T-helper 2 cell treated with Interferon-gamma antibody and Interleukin-4, amounts not matched to agents 5 μg/mL and 100 μg/mL, for 36 hours (primary cell): ENCODE data around the gene DPYSL4.

Experiments used
- DNase-seq: peaks from one replicate; pipeline ENCODE4 v3.0.0; 2021; ENCODE audit warnings: low spot score
- H3K27ac Mint-ChIP-seq: one replicate; pipeline ENCODE4 v1.8.0; 2021; ENCODE audit warnings: mild to moderate bottlenecking, mixed read lengths
- H3K27me3 Mint-ChIP-seq: one replicate; pipeline ENCODE4 v1.8.0; 2021; ENCODE audit warnings: low read depth, mixed read lengths
- H3K36me3 Mint-ChIP-seq: one replicate; pipeline ENCODE4 v1.8.0; 2021; ENCODE audit warnings: low read depth, mixed read lengths
- H3K4me1 Mint-ChIP-seq: one replicate; pipeline ENCODE4 v1.8.0; 2021; ENCODE audit warnings: low read depth, mixed read lengths
- H3K4me3 Mint-ChIP-seq: one replicate; pipeline ENCODE4 v1.8.0; 2022; ENCODE audit warnings: mild to moderate bottlenecking, moderate library complexity, mixed read lengths
- H3K9me3 Mint-ChIP-seq: one replicate; pipeline ENCODE4 v1.8.0; 2021; ENCODE audit warnings: mixed read lengths

The DPYSL4 gene

DNA sequence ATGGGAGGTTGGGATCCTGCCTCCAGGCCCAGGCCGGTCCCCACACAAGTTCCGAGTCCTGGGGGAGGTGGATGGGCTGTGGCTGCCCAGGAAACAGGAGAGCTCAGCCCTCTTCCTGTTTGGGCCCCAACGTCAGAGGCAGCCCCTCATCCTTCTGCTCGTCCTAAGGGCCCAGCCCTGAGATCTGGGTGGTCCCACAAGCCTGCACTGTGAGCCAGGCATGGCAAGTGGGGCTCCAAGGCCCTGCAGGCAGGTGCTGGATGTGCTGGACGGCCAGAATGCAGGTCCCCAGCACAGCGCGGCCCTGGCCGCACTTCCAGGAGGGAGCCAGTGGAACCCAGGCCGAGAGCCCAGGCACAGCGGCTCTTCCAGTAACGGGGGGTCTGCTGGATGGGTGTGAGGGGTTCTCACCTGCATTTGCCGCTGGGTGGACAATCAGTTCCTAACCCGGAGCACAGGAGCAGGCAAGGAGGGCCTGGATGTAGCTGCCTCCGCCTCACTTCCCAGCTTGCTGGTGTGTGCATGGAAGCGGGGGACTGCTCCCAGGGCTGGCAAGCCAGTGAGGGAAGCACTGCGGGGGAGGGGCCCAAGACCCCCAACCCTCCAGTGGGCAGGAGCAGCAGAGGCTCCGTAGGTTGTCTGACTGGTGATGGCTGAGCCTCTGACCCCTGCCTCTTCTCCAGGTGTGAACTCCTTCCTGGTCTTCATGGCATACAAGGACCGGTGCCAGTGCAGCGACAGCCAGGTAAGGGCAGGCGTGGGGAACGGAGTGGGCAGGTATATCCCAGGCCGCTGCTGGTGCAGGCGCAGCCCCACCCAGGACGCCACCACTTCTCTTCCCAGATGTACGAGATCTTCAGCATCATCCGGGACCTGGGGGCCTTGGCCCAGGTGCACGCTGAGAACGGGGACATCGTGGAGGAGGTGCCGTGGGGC is 9.7 kb downstream of the DPYSL4 start:
- no peak overlapping the region for H3K27ac Mint-ChIP-seq
- H3K4me1 Mint-ChIP-seq = no peaks in the 10 kb centered on the region
- no peaks in the 10 kb centered on the region for H3K27me3 Mint-ChIP-seq

DNA sequence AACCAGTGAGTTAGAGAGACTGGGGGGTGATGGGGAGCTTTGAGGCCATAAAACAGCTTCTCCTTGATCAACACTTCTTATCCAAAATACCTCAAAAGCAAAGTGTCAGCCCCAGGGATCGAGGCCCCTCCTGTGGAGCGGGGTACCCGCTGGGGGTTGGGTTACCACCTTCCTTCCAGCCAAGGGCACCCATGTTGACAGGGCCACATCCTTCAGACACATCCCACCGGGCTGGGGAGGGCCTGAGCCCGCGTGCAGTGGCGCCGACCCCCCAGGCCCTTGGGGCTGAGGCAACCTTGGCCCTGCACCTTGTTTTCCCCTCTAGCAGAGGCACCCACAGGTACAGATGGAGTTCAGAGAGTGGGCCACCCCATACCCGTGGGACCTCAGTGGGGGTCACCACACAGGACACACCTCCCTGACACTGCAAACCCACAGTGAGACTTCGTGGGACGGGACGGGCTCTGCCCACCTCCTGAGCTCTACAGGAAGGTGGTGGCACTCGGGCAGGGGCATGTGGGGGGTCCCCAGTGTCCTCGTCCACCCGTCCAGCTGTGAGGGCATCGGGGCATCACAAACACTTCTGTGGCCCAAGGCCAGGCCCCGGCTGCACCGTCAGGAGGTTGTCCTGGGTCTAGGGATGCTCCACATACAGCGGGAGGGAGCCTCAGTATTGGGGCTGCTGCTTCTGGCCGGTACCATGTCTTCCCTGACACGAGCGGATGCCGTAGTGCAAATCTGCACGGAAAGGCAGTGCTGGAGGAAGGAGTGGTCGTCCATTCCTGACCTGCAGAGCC is 10.7 kb downstream of the DPYSL4 start:
- Mint-ChIP-seq H3K9me3 (no peaks in the 10 kb centered on the region), H3K4me3 (no peak overlapping the region), H3K4me1 (no peaks in the 10 kb centered on the region), H3K27ac (no peak overlapping the region), H3K27me3 (no peaks in the 10 kb centered on the region), H3K36me3 (no peaks in the 10 kb centered on the region)
- no peak for DNase-seq

More for the DNA sequence above, 9.7 kb downstream of the DPYSL4 start:
- no peak for DNase-seq
- Mint-ChIP-seq H3K4me3 (no peak overlapping the region), H3K9me3 (no peaks in the 10 kb centered on the region), H3K36me3 (no peaks in the 10 kb centered on the region)

DNA sequence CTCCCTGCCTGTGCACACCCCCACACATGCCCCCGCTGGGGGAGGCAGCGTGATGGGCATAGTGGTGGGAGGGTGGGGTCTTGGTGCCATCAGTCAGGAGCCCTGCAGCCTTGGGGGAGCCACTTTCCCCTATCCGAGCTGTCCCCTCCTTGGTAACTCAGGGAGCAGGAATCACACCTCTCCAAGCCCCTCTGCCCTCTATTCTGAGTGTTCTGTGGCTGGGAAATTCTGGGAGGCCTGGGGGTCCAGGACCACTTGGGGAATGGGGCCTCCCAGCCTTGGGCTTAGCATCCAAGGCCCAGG is 11.3 kb downstream of the DPYSL4 start:
- H3K4me1 Mint-ChIP-seq = no peaks in the 10 kb centered on the region
- no peak overlapping the region for H3K27ac Mint-ChIP-seq
- no peak overlapping the region for H3K4me3 Mint-ChIP-seq
- H3K36me3 Mint-ChIP-seq = no peaks in the 10 kb centered on the region
- no peak for DNase-seq
- no peaks in the 10 kb centered on the region for H3K27me3 Mint-ChIP-seq
- H3K9me3 Mint-ChIP-seq = no peaks in the 10 kb centered on the region

DNA sequence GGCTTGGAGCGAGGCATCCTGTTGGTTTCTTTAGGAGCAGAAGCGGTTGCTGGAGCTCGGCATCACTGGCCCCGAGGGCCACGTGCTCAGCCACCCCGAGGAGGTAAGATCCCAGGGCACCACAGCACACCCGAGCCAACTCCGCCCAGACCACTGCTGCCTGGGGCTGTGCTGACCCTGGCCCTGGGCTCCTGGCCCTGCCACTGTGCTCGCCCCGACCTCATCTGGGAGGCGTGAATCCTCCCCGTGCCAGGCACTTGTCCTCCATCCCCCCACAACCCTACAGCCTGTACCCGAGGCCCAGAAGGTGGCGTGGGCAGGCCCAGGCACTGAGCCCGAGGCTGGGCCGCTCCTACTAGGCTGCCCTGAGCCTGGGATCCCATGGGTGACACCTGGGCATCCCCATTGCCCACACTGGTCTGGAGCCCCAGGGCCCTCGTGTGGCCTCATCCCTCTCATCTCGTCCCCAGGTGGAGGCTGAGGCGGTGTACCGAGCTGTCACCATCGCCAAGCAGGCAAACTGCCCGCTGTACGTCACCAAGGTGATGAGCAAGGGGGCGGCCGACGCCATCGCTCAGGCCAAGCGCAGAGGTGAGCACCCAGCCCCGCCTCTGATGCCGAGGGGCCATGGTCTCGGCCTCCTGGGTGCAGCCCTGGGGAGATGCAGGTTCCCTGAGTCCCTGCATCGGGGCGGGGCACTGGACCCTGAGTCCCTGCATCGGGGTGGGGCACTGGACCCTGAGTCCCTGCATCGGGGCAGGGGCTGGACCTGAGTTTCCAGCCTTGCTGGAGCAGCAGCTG is 11.8 kb downstream of the DPYSL4 start:
- no peaks in the 10 kb centered on the region for H3K36me3 Mint-ChIP-seq
- H3K27ac Mint-ChIP-seq = no peak overlapping the region
- H3K9me3 Mint-ChIP-seq = no peaks in the 10 kb centered on the region
- no peaks in the 10 kb centered on the region for H3K27me3 Mint-ChIP-seq
- DNase-seq = no peak
- H3K4me1 Mint-ChIP-seq = no peaks in the 10 kb centered on the region
- no peak overlapping the region for H3K4me3 Mint-ChIP-seq

DNA sequence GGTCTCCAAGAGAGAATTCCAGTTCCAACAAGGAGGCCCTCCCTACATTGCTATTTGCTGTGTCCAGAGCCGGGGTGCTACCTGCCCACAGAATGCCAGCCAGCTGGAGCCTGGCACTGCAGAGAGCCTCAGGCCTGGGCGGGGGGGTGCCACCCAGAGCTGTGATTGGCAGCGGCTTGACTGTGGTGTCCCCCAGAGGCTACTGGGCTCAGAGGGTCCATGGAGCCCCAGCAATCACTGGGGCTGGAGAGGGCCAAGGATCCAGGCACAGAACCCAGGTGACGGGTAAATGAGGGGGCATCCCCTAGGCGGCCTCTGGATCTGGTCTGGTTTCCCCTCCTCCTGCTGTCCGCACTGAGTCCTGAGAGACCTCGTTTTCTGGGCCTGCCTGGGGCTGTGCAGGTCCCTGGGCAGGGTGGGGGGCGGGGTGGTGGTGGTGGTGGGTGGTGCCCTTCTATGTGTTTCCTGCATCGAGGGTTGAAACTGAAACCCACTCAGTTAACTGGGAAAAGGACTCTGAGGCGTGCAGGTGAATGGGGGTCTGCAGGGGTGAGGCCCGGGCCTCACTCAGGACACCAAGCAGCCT is 12.6 kb downstream of the DPYSL4 start:
- H3K9me3 Mint-ChIP-seq = no peaks in the 10 kb centered on the region
- H3K27ac Mint-ChIP-seq = peak overlapping the region; percentile 26
- no peaks in the 10 kb centered on the region for H3K4me1 Mint-ChIP-seq
- no peaks in the 10 kb centered on the region for H3K36me3 Mint-ChIP-seq
- no peak for DNase-seq
- H3K27me3 Mint-ChIP-seq = no peaks in the 10 kb centered on the region
- no peak overlapping the region for H3K4me3 Mint-ChIP-seq

DNA sequence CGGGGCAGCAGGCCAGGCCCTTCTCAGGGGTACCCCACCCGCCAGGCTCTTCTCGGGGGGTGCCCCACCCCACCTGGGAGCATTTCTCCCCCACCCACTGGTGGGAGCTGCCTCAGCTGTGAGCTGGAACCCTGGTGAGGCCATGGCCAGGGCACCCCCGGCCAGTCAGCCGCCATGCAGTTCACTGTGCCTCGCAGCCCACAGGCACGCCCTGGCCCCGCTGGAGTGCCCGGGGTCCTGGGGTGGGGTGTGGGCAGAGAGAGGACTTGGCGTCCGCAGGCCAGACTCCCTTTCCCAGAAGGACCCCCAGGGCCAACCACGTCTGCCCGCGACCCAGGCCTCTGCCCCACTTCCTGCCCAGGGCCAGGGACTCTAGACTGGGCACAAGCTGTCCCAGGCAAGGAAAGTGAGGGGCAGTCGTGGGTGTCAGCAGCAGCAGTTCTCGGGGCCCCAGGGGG is 13.1 kb downstream of the DPYSL4 start:
- DNase-seq = no peak
- no peak overlapping the region for H3K4me3 Mint-ChIP-seq
- H3K27me3 Mint-ChIP-seq = no peaks in the 10 kb centered on the region
- no peaks in the 10 kb centered on the region for H3K36me3 Mint-ChIP-seq
- no peaks in the 10 kb centered on the region for H3K4me1 Mint-ChIP-seq
- no peaks in the 10 kb centered on the region for H3K9me3 Mint-ChIP-seq
- H3K27ac Mint-ChIP-seq = no peak overlapping the region

DNA sequence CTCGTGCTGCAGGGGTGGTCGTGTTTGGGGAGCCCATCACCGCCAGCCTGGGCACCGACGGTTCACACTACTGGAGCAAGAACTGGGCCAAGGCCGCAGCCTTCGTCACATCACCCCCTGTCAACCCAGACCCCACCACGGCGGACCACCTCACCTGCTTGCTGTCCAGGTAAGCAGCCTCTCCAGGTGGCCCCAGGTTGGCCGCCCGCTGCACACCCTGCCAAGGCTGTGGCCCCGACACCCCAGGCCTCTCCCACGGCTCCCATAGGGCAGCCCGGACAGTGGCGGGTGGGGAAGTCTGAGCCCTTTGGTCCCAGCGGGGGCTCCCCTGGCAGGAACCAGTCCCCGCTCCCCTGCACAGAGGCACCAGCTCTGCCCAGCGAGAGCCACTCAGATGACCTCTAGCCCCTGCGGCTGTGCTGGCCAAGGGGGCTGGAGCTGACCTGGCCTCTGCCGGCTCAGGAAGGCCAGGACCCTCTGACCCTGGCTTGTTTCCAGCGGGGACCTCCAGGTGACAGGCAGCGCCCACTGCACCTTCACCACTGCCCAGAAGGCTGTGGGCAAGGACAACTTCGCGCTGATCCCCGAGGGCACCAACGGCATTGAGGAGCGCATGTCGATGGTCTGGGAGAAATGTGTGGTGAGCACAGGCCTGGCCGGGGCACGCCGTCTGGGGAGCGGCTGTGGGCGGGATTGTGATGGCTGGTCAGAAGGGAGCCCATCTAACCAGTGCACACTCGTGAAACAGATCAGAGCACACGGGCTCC is 13.8 kb downstream of the DPYSL4 start:
- no peaks in the 10 kb centered on the region for H3K27me3 Mint-ChIP-seq
- H3K36me3 Mint-ChIP-seq = no peaks in the 10 kb centered on the region
- H3K9me3 Mint-ChIP-seq = no peaks in the 10 kb centered on the region
- H3K27ac Mint-ChIP-seq = no peak overlapping the region
- no peak overlapping the region for H3K4me3 Mint-ChIP-seq
- H3K4me1 Mint-ChIP-seq = no peaks in the 10 kb centered on the region
- no peak for DNase-seq

DNA sequence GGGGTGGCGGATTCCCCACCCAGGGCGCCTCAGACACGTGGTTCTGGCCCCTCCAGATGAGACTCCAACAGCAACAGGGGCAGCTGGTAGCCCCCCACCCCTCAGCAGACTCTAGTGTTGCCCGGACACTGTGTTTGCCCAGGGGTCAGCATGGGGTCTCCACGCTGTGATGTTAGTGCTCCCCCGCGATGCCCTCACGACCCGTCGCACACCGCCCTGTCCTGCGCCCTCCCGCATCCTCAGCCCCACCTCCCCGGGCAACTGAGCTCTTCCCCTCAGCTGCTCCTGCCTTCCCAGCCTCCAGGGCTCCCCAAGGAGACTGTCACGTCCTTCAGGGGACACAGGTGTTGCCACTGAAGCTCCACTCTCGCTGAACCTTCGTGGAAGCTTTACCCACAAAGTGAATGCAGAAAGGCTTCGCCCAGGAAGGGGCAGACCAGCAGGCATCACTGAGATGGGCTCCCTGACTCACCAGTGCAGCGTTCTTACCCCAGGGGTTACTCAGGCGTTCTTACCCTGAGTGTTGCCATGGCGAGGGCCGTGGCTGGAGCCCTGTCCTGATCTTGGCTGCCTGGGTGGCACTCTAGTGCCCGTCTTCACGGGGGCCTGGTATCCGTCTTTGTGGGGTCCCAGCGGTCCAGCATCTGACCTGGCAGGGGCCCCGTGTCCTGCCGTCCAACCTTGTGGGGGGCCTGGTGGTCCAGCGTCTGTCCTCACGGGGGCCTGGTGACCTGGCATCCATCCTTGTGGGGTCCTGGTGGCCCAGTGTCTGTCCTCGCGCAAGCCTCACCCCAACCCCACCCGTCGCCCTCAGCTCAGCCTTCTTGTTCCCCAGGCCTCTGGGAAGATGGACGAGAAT is 14.6 kb downstream of the DPYSL4 start:
- H3K9me3 Mint-ChIP-seq = no peaks in the 10 kb centered on the region
- no peaks in the 10 kb centered on the region for H3K36me3 Mint-ChIP-seq
- no peaks in the 10 kb centered on the region for H3K4me1 Mint-ChIP-seq
- no peaks in the 10 kb centered on the region for H3K27me3 Mint-ChIP-seq
- no peak for DNase-seq
- no peak overlapping the region for H3K27ac Mint-ChIP-seq
- H3K4me3 Mint-ChIP-seq = no peak overlapping the region

DNA sequence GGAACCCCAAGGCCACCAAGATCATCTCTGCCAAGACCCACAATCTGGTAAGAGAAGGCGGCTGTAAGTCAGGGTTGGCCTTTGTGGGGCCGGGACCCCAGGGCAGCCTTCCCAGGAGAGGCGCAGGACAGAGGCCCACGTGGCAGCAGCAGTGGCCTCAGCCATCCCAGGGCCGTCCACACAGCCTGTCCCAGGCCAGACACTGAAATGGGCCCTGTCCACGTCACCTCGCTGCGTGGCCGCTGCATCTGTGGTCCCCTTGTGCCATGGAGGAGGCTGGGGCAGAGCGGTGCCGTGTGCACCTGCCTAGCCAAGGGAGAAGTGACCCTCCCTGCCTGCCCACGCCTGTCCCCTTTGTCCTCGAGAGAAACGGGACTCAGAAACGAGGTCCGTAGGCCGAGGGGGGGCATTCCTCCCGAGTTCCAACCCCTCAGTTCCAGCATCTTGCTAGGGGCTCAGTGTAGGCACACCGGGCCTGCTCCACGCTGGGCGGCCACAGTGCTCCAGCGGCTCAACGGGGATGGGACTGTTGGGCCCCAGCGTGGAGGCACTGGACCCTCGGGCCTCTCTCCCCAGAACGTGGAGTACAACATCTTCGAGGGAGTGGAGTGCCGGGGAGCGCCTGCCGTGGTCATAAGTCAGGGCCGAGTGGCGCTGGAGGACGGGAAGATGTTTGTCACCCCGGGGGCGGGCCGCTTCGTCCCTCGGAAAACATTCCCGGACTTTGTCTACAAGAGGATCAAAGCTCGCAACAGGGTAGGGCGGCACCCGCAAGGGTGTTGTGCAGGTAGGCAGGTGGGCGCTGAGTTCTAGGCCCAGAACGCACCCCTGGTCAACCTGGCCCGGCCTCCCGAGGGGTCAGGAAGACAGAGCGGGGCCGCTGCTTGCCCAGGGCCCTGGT is 15.6 kb downstream of the DPYSL4 start:
- DNase-seq = no peak
- Mint-ChIP-seq H3K4me3 (no peak overlapping the region), H3K27me3 (no peaks in the 10 kb centered on the region), H3K27ac (no peak overlapping the region), H3K36me3 (no peaks in the 10 kb centered on the region), H3K9me3 (no peaks in the 10 kb centered on the region), H3K4me1 (no peaks in the 10 kb centered on the region)

DNA sequence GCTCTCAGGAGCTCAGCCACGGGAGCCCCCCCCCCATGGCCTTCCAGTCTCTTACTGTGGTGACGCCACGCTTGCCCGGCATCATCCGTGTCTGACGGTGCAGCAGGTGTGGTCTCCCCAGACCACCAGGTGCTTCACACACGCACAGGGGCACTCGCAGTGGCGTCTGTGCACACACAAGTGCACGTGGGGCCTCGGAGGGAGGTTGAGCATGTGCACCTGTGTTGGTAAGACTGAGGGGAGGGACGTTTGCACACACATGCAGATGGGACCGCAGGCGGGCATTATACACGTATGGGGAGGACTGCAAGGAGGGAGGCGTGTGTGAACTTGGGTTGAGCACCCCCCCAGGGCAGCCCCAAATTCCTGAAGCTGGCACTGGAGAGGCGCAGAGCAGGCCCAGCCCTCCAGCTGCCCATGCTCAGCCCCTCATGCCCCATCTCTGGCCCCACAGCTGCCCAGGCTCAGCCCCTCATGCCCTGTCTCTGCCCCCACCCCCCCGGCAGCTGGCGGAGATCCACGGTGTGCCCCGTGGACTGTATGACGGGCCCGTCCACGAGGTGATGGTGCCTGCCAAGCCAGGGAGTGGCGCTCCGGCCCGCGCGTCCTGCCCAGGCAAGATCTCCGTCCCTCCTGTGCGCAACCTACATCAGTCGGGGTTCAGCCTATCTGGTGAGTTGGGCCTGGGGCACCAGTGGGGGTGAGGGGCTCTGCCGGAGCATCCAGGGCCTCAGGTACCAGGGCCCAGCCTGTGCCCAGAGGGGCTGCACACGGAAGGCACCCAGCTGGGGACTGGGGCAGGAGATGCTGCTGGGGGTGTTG is 16.7 kb downstream of the DPYSL4 start:
- Mint-ChIP-seq H3K36me3 (no peaks in the 10 kb centered on the region), H3K27me3 (no peaks in the 10 kb centered on the region), H3K27ac (no peak overlapping the region), H3K9me3 (no peaks in the 10 kb centered on the region), H3K4me1 (no peaks in the 10 kb centered on the region), H3K4me3 (no peak overlapping the region)
- no peak for DNase-seq

DNA sequence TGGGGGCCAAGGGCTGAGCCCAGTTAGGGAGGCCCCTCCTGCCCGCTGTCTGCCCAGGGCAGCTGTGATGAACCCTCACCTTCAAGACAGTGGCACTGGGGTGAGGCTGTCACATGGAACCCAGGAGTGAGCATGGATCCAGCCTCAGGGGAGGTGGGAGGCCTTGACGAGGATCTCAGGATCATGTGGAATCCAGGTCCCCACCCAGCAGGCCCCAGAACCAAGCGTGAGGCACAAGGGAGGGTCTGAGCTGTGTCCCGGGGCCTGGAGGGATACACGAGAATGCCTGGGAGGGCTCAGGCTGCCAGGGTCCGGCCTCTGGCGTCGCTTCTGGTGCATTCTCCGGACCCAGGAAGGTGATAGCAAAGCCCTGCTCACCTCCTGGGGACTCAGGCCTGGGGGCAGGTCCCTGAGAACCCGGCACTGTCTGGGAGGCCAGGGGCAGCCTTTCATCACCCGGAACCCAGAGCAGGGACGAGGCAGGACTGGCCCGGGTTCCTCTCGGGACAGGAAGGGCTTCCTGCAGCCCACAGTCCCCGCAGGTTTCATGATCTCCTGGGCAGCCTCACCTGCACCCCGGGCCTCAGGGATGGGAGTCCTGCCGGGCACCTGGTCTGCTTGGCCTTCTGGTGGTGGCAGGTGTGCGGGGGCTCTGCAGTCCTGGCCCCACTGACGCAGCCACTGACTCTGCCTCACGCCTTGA is 17.5 kb downstream of the DPYSL4 start:
- Mint-ChIP-seq H3K27me3 (no peaks in the 10 kb centered on the region), H3K9me3 (no peaks in the 10 kb centered on the region), H3K27ac (no peak overlapping the region), H3K4me1 (no peaks in the 10 kb centered on the region), H3K4me3 (no peak overlapping the region), H3K36me3 (no peaks in the 10 kb centered on the region)
- DNase-seq = no peak
